Pulmonary artery endothelial cell (primary cell): ENCODE data around the gene QKI. TPM values are rescaled to one million over a fixed set of nuclear protein-coding genes. Genes with fewer than 3 reads are reported as not detected.
"Not testable (repeated sequence)": the region's sequence is repeated elsewhere in the genome, so short reads cannot be mapped to it uniquely, and the experiment has no call there.

Experiments used
- DNase-seq: peaks from one replicate; pipeline ENCODE4 v3.0.0-alpha.2; 2011; ENCODE audit warnings: low read depth, low spot score
- total RNA-seq: library from RNA; depleted of rRNA; stranded (reverse); fragments of >200 nt; gene quantifications from 2 replicates; pipeline ENCODE4 v1.2.3, GENCODE V29; 2014

QKI gene
- total RNA-seq, 1 donor from 2014 or later: 195 TPM

GRCh38 chr6:163573503-163574179 lies 159.1 kb downstream of the QKI start:
- no peak for DNase-seq

- no peak for DNase-seq
Observed at GRCh38 chr6:163576114-163576513, 161.6 kb downstream of the QKI start.

DNA sequence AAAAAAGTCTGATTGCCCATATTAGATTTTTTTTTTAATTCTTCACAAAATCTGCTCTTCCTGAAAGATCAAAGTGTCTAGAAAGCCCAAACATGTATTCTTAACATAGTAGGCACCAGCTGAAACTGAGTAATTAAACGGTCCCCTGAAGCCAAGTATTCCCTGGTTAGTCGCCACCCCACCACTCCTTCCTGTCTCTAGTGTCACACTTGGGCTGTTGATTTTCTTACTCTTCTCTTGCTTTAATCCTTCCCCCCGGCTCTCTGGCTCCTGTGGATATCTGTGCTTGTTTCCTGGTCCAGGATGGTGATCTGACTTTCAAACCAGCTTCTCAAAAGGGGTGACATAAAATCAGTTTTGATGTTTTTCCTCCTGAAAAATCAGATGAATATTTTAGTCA lies 162.9 kb downstream of the QKI start:
- no peak for DNase-seq

DNA sequence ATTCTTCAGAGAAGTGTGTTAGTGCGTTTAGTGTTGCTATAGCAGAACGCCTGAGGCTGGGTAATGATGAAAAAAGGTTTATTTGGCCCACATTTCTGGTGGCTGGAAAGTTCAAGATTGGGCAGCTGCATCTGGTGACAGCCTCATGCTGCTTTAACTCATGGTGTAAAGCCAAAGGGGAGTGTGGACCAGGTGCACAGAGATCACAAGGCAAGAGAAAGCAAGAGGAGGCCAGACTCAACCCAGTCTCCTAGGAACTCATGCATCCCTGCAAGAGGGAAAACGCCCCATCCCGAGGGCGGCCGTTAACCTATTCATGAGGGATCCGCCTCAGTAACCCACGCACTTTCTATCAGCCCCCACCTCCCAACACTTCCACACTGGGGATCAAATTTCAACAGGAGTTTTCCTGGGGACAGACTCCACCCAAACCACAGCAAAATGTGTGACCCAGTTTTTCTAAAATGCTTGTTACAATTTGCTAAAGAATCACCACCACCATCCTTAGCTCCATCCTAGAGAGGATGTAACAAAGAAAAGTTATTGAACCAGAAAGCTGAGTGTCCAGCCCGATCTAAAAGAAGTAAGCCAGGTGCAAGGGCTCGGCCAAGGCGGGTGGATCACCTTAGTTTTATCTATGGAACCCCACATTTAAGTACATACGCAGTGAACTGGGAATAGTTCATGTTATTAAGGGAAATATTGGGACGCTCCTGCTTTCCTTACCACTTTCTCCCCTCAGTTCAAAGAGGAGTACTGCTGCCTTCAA lies 164.8 kb downstream of the QKI start:
- no peak for DNase-seq

GRCh38 chr6:163579880-163580295 lies 165.4 kb downstream of the QKI start:
- no peak for DNase-seq

DNA sequence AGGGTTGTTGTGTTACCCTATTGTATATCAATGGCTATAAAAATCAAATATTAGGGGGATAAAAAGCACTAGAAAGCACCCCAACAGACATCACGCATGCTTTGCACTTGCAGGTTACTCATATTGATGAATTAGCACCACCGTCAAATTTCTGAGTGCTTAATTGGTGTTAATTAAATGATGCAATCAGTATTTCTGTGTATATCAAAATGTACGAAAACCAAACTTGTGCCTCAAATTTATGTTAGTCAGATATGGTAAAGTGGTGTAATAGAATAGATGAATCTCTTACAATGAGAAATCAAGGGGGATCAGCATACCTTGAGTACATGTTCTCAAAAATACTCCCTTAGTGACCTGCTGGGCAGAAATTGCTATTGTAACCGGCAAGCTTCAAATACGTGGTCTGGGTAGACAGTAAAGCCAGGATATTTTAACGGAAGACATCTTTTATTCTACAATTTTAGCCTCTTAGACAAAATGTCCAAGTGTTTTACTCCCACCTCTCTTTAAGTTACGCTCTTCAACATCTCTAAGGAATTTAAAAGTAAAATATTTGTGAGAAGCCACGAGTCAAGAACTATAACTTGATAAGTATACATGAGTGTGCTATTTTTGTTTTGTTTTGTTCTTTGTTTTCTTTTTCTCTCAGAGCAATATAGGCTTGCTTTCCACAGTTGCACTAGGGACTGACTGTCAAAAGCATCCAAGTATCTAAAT lies 166.0 kb downstream of the QKI start:
- DNase-seq: no peak

DNA sequence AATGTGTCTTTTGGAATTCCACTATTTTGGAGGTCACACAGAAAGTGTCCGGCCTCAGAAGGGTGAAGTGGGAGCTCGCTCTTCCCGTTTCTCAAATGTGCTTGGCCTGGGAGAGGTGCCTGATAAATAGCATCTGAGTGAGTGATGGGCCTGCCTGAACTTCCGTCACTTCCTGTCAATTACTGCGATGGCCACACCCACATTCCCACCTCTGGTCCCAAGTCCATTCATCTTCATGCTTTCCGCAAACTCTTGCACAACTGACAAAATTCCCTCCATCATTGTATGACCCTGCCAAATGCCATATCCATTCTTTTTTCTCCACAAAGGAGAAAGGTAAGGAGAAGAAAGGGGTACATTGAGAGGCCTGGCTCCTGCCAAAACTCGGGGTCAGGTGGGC lies 169.0 kb downstream of the QKI start:
- DNase-seq: no peak

GRCh38 chr6:163585932-163586437 lies 171.5 kb downstream of the QKI start:
- peak; percentile 48 for DNase-seq

GRCh38 chr6:163586888-163587287 lies 172.4 kb downstream of the QKI start:
- no peak for DNase-seq

DNA sequence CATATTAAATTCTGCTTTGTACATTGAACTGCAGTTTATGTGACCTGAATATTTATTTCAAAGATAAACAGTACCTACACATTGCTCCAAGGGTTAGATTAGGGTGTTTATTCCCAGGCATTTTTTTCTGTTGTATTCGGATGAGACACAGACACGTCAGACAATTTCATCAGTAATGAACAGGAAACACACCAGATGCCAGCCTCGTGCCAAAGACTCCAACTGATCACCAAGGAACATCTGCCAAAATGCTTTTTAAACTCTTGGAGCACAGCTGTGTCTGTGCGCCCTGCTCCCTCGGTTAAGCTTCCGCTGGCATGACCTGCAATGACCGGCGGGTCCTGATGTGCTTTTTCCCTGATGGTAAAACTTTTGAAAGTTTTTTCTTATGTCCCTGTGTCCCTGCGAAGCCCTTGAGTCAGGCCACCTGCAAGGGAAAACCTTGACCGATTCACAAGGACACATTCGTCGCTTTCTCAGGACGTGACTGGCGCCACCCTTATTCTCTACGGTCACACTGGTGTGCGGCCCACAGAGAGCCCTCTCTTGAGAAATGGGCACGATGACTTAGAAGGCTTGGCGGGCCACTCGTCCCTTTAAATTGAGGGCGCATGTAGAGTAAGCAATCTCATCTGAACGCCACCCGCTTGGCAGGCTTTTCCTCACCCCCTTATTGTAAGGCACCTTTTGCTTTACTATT lies 173.9 kb downstream of the QKI start:
- no peak for DNase-seq

DNA sequence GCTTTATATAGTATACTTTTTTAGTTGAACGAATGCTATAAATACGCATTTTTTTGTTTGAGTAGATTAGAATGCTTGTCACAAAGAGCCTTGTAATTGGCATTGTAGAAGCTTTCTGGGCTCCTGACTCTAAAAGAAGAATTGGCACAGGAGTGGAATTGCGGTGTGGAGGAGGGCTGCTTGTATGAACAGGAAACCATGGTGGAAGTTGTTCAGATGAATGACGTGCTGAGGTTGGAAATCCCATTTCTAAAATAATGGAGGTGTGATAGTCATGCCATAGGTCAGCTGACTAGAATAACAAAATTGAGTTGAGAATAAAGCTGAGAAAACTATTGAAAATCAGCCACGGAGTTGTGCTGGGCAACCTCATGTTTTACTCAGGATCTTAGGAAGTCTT lies 174.9 kb downstream of the QKI start:
- no peak for DNase-seq

DNA sequence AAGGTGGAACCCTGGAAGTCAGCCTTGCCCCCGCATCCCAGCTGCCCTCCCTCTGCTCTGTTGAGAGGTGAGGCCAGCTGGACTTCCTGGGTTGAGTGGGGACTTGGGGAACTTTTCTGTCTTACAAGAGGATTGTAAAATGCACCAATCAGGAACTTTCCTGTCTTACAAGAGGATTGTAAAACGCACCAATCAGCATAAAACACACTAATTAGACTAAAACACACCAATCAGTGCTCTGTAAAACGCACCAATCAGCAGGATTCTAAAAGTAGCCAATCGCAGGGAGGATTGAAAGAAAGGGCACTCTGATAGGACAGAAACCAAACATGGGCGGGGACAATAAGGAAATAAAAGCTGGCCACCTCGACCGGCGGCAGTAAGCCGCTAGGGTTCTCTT lies 175.6 kb downstream of the QKI start:
- DNase-seq: not testable (repeated sequence)

GRCh38 chr6:163592872-163593271 lies 178.4 kb downstream of the QKI start:
- DNase-seq: no peak

- DNase-seq: no peak
Observed at GRCh38 chr6:163596174-163596573, 181.7 kb downstream of the QKI start.

GRCh38 chr6:163599136-163599535 lies 184.6 kb downstream of the QKI start:
- no peak for DNase-seq

- no peak for DNase-seq
Observed at GRCh38 chr6:163599684-163600083, 185.2 kb downstream of the QKI start.

- no peak for DNase-seq
Observed at GRCh38 chr6:163600331-163600730, 185.8 kb downstream of the QKI start.

- no peak for DNase-seq
Observed at GRCh38 chr6:163600781-163601180, 186.3 kb downstream of the QKI start.

DNA sequence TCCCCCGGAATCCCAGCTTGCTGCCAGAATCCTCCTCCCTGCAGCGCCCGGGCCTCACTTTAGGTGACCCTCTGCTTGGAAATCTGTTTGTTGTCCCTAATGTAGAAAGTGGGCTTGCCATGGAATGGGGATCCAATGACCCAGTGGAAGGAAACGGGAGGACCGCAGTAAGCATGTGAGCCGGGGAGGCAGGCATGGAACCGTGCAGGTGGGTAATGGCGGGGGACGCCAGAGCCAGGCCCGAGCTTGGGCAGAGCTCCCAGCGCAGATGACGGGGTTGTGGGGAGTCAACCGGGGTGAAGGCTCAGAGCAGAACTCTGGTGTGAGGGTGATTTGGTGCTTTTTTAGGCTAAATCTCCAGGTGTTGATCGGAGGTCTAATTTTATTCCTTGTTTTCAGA lies 188.3 kb downstream of the QKI start:
- DNase-seq: no peak

GRCh38 chr6:163603395-163603794 lies 188.9 kb downstream of the QKI start:
- DNase-seq: no peak

GRCh38 chr6:163605385-163606097 lies 191.0 kb downstream of the QKI start:
- DNase-seq: no peak
